GM12872 (cell line): Measurements from ENCODE around the gene FRS3.

Source experiments
- TF ChIP-seq, protein P1 (sequence below): IDR thresholded peaks from 3 replicates; pipeline ENCODE4 v1.5.1; 2011; ENCODE audit warnings: low read depth, mild to moderate bottlenecking, low read length, moderate library complexity; ENCODE audit not compliant: insufficient read depth

The FRS3 gene

DNA sequence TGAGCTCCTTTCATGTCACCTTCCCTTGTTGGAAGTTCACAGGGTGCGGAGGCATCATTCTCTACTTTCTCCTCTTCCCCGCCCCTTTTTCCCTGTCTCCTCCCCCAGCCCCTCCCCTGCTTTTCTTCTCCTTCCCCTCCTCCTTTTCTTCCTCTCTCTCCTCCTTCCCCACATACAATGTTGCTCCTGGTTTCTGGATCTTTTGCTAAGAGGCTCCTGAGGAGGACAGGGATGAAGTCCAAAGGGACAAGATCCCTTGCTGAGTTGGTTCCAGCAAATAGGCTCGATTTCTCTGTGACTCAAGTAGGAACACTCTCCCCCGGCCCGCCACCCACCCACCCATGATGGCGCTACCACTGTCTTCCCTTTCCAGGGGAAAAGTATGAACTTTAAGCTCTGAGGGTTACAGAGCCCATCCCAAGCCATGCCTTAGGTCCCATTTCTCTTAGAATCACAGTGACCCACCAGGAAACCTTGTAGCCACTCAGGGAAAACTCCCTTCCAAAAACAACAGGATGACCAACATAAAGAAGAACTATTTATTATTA lies 43.4 kb downstream of the FRS3 start:
- TF ChIP-seq, protein P1, sequence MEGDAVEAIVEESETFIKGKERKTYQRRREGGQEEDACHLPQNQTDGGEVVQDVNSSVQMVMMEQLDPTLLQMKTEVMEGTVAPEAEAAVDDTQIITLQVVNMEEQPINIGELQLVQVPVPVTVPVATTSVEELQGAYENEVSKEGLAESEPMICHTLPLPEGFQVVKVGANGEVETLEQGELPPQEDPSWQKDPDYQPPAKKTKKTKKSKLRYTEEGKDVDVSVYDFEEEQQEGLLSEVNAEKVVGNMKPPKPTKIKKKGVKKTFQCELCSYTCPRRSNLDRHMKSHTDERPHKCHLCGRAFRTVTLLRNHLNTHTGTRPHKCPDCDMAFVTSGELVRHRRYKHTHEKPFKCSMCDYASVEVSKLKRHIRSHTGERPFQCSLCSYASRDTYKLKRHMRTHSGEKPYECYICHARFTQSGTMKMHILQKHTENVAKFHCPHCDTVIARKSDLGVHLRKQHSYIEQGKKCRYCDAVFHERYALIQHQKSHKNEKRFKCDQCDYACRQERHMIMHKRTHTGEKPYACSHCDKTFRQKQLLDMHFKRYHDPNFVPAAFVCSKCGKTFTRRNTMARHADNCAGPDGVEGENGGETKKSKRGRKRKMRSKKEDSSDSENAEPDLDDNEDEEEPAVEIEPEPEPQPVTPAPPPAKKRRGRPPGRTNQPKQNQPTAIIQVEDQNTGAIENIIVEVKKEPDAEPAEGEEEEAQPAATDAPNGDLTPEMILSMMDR = no peak

DNA sequence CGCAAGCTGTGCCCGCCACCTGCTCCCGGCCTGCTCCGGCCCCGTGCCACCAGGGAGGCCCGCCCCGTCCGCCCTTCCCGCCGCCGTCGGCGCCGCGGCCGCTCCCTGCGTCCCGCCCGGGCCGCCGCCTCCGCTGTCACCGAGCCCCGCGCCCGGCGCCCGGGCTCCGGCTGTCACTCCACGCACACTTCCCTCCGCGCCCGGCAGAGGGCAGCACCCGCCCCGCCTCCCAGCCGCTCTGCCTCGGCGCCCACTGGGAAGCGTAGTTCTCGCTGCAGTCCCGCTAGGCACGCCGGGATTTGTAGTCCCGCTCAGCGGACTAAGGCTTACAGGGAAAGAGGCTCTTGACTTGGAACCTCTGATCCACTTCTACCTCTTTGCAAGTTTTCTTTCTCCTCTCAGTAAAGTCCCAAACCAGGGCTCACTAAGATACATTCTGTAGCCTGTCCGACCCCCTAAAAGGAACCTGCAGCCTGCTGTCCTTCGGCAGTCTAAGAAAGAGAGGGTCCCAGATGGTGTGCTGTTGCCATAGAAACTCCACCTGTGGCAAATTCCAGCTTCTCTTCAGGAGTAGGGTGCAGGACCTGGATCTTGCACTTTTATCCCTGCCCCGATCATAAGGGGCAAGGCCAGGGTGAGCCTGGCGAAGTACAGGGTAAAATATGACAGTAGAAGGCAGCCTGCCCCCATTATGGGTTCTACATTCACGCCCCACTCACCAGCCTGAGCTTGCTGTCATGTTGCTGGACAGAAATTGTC lies 44.1 kb downstream of the FRS3 start, which contains the start of gene TFEB:
Gene TFEB (minus strand): TSS at position 182 of the 759 bp plus-strand sequence. CDS start 44,395 bp downstream, outside the sequence.
- TF ChIP-seq, protein P1 = peak; percentile 82

DNA sequence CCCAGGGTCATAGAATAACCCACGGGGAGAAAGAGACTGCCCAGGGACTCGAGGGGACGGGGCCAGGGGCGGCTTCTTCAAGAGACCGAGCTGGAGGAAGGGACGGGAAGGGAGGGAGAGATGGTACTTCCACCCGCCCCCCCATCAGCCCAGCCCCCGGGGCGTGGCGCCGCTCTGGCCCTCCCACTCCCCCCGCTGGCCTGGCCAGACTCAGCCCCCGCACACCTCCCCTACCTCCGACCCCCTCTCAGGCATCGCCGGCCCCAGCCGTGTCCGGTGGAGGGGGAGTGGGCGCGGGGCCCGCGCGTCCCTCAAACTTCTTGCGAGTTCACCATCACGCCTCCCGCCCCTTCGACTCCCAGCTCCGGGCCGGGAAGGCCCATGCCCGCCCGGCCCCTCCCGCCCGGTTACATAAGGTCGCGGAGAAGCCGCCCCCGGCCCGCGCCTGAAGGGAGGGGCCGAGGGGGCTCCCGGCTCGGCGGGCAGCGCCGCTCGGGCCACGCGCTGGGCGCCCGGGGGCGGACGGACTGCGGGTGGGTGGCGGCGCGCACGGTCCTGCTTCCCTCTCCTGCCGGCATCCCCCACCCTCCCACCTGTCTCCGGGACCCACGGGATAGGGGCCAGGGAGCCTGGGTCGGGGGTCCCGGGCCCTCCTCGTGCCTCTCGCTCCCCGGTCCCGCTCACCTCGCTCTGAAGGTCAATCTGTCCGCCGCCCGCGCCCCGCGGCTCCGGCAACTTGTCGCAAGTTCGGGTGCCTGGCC lies 44.9 kb downstream of the FRS3 start:
- TF ChIP-seq, protein P1 = no peak

DNA sequence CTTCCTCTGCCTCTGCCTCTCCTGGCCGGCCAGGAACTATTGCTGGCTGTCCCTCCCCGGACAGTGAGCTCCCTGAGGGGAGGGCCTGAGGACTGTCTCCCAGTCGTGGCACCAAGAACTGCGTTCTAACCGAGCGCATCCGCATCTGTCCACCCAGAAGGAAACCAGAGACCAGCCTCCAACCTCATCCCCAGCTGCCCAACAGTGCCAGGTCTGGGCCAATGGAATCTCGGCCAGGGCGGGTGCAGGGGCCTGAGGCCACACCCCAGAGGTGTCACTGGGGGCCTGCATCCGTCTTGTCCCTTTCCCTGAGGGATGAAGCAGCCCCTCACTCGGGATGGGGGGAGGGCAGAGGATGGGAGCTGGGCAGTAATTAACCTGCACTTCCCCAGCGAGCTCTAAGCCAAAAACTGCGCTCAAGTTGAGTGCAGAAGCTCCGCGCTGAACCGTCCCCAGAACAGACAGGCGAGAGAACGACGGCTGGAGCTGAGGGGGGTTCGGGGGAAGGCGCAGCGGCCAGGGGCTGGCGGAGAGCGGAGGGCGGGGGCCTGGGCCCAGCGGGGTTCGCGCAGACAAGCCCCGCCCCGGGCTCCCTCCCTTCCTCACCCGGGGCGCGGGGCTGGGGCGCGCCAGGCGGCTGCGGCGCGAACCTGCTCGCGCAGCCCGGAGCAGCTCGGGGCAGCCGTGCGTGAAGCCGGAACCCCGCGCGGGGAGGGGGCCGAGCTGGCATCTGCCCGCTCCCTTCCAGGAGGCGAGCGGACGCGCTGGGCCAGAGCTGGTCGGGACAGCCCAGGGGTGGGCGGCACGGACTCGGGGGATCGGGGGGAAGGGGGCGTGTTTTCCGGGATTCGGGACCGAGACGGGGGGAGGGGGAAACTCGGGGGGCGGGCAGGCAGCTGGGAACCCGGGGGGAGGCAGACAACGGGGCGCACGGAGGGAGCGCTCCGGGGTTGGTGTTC lies 45.7 kb downstream of the FRS3 start:
- TF ChIP-seq, protein P1 = no peak

DNA sequence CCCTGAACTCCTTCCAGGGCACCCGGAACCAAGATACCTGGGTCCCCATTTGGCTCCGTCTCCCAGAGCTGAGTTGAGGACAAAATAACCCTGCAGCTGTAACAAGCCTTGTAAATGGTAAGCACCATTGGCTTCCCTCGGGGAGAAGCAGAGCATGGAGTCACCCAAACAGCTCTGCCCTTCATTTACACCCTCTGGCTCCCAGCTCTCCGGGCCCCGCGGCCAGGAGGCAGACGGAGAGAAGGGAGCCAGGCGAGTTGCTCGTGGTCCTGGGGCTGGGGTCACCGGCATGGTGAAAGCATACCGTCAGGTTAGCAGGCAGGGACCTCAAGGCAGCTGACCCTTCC lies 46.4 kb downstream of the FRS3 start:
- TF ChIP-seq, protein P1 = no peak

DNA sequence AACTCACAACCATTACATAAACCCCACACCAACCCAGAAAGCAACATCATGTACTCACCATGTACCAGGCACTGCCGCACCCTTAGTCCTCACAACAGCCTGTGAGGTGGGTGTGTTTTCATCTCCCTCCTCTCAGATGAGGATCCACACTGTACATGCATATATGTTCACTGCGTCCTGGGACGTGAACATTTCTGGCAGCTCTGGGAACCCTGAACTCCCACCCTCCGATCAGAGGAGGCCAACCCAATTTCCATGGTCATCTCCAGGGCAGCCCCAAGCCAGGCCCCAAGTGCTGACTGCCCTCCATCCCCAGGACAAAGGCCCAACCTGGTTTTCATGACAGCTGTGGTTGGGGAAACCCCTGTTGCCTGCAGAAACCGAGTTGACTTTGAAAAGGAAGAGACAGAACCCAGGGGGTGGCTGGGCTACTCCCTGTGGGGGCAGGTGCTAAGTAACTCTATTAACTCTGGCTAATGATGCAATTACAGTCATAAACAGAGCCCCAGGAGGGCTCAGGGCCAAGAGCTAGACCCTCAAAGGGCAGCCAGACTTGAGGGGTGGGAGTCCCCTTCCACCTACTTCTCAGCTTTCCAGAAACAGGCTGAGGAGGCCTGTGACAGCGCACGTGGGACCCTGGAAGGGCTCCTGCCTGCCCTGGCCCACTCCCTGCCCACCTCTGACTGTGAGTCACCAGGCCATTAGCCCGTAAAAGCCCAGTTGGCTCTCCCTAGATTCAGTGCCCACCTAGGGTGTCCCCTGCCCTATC lies 46.9 kb downstream of the FRS3 start:
- TF ChIP-seq, protein P1 = no peak
